ENCODE results near the gene NOD1.

The NOD1 gene

DNA sequence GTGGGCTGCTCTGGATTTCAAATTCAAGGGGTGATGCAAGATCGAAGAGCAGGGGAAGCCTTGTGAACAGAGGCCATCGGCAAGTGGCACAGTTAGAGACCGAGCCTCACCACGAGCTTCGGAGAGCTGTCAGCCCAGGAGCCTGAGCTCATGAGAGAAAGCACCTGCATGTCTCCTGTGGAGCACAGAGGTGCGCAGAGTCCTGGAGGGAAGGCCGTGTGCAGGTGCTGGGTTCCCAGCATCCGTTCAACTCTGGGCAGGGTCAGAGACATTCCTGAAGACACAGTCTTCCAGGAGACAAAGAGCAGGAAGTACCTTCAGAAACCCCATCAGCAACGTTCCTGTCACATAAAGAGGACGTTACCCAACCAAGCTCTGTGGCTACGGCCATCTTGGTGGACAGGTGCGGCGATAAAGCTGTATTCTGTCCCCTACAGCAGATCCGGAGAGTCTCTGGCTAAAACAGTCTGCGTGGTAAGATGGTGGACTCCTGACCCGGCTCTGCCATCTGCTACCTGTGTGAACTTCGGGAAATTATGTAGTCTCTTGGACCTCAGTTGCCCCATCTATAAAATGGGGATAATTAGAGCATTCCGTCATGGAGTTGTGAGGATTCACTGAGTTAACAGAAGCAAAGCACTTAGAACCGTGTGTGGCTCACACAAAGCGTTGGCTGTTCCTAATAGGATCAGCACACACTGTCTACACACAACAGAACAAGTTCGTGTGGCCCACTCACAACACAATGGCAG, 40.6 kb downstream of the NOD1 start:
- Histone ChIP-seq H3K9me3 (ENCODE audit: insufficient read depth, low read depth, low read length) (peaks cover 3% of the 10 kb centered on the region; the same call in 1 of the 2 replicates), H3K36me3 (ENCODE audit: insufficient read depth, low read length) (peaks cover 10% of the 10 kb centered on the region), H3K27me3 (ENCODE audit: insufficient read depth, low read length) (no peaks in the 10 kb centered on the region), H3K27ac (ENCODE audit: low read depth, low read length) (no peak overlapping the region), H3K9ac (ENCODE audit: low read depth, low read length) (no peak overlapping the region), H3K4me3 (ENCODE audit: low read length) (no peak overlapping the region), H3K4me1 (ENCODE audit: insufficient read depth, low read length) (peaks cover 14% of the 10 kb centered on the region)
- WGBS, result 94% methylated on average over 21 of the region's 21 CpGs

DNA sequence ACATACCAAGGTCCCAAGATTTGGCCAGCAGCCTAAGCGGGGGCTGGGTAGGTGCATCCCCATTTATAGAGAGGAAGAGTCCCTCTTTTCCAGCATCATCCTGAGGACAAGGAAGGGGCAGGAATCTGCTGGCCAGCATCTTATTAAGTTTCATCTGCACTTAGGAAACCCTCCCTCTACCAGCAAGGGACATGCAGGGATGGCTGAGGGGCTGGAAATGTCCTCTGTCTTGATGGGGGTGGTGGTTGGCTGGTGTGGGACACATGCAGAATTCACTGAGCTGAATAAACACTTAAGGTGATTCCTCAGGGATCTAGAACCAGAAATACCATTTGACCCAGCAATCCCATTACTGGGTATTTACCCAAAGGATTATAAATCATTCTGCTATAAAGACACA, 42.1 kb downstream of the NOD1 start:
- Histone ChIP-seq H3K4me1 (ENCODE audit: insufficient read depth, low read length) (peaks cover 21% of the 10 kb centered on the region), H3K36me3 (ENCODE audit: insufficient read depth, low read length) (peaks cover 10% of the 10 kb centered on the region), H3K27me3 (ENCODE audit: insufficient read depth, low read length) (no peaks in the 10 kb centered on the region), H3K9me3 (ENCODE audit: insufficient read depth, low read depth, low read length) (peaks cover 3% of the 10 kb centered on the region; the same call in 1 of the 2 replicates), H3K27ac (ENCODE audit: low read depth, low read length) (no peak overlapping the region), H3K9ac (ENCODE audit: low read depth, low read length) (no peak overlapping the region), H3K4me3 (ENCODE audit: low read length) (no peak overlapping the region)
- WGBS, result 86% methylated on average over 1 of the region's 1 CpG

DNA sequence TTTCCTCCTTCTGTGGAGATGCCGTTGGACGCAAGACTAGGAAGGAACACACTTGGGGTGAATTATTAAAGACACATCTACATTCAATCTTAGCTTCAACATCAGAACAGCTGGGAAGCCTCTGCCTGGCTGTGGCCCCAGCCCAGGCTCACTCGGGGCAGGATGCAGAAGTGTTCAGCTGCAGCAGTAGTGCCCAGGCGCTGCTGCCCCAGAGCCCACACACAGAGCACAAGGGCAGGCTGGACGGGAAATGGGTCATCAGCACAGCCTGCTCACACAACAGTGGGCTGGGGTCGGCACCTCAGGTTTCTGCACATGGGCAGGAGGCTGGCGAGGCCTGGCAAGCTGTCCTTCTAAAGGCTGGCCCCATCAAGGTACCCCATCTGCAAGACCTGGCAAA, 42.5 kb downstream of the NOD1 start:
- Histone ChIP-seq H3K9ac (ENCODE audit: low read depth, low read length) (no peak overlapping the region), H3K9me3 (ENCODE audit: insufficient read depth, low read depth, low read length) (peaks cover 3% of the 10 kb centered on the region; the same call in 1 of the 2 replicates), H3K4me3 (ENCODE audit: low read length) (no peak overlapping the region), H3K36me3 (ENCODE audit: insufficient read depth, low read length) (peaks cover 10% of the 10 kb centered on the region), H3K4me1 (ENCODE audit: insufficient read depth, low read length) (peaks cover 21% of the 10 kb centered on the region), H3K27me3 (ENCODE audit: insufficient read depth, low read length) (no peaks in the 10 kb centered on the region), H3K27ac (ENCODE audit: low read depth, low read length) (no peak overlapping the region)
- 95% methylated on average over 7 of the region's 7 CpGs for WGBS

DNA sequence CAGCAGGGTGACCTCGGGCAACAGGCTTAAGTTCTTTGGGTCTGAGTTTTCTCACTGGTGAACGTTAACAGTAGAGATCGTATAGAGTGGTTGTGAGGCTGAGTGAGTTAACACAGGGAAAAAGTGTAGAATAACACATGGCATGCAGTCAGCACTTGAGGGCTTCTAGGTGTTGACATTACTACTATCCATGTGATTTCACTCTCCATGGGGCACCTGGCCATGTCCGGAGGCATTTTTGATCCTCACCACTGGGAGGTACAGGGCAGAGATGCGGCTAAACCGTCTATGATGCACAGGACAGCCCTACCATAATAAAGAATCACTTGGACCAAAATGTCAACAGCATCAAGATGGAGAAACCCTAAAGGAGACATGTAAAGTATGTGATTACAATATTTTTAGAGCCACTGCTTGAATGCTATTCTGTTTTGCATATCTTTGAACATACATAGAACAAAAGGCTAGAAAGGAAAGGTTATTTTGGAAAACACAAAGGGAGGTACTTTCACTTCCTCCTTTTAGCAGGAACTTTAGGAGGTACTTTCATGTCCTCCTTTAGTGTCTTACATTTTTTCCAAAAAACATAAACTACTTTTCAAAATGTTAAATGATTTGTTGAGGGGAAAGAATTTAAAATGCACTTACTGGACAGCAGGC, 44.3 kb downstream of the NOD1 start:
- Histone ChIP-seq H3K27ac (ENCODE audit: low read depth, low read length) (no peak overlapping the region), H3K36me3 (ENCODE audit: insufficient read depth, low read length) (peaks cover 10% of the 10 kb centered on the region), H3K27me3 (ENCODE audit: insufficient read depth, low read length) (no peaks in the 10 kb centered on the region), H3K9me3 (ENCODE audit: insufficient read depth, low read depth, low read length) (peaks cover 3% of the 10 kb centered on the region; the same call in 1 of the 2 replicates), H3K4me1 (ENCODE audit: insufficient read depth, low read length) (peaks cover 21% of the 10 kb centered on the region), H3K4me3 (ENCODE audit: low read length) (no peak overlapping the region), H3K9ac (ENCODE audit: low read depth, low read length) (no peak overlapping the region)
- WGBS, result 77% methylated on average over 6 of the region's 6 CpGs

DNA sequence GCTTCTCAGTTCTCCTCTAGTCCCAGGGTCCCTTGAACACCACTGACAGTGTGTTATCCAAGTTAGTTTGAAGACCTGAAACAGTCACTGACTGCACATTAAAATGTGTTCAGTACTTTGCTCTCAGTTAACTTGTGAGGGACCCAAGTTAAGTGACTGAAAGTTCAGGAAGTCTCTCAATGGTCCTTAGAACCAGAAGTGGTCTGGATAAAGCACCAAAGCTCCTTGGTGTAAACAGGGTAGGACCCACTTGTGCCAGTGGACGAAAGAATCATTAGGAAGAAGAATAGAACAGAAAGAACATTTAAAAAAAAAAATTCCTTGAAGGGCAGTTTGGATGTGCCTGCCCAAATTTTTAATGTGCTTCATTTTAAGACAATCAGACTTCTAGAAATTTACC, 45.1 kb downstream of the NOD1 start:
- Histone ChIP-seq H3K4me3 (ENCODE audit: low read length) (no peak overlapping the region), H3K36me3 (ENCODE audit: insufficient read depth, low read length) (peaks cover 10% of the 10 kb centered on the region; the same call in 1 of the 2 replicates), H3K9me3 (ENCODE audit: insufficient read depth, low read depth, low read length) (no peaks in the 10 kb centered on the region), H3K9ac (ENCODE audit: low read depth, low read length) (no peak overlapping the region), H3K27ac (ENCODE audit: low read depth, low read length) (peak overlapping the region; percentile 56; the same call in 1 of the 2 replicates), H3K27me3 (ENCODE audit: insufficient read depth, low read length) (no peaks in the 10 kb centered on the region), H3K4me1 (ENCODE audit: insufficient read depth, low read length) (peaks cover 21% of the 10 kb centered on the region)
- WGBS, result 92% methylated on average over 1 of the region's 1 CpG

DNA sequence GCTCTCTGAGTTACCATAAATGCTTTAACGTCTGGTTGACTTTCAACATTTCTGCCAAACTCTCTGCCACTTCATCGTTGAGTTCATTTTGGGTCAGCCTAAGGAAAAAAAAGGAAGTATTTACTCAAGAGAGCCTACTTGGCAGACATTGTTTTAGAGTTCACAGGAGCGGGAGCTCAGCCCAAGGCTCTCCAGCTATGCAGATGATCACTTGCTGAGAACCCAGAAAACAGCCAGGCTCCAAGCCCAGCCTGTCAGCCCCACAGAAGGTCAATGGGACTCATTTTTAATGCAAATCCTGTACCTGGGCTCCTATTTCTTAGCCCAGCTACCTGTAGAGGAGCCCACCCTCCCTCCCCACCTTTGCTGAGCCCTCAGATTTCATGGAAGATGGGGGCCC, 45.5 kb downstream of the NOD1 start:
- H3K4me1 ChIP-seq (ENCODE audit: insufficient read depth, low read length), result peaks cover 21% of the 10 kb centered on the region
- WGBS, result 14% methylated on average over 3 of the region's 3 CpGs
- H3K27me3 ChIP-seq (ENCODE audit: insufficient read depth, low read length), result no peaks in the 10 kb centered on the region
- H3K36me3 ChIP-seq (ENCODE audit: insufficient read depth, low read length), result peaks cover 9% of the 10 kb centered on the region; the same call in 1 of the 2 replicates
- H3K4me3 ChIP-seq (ENCODE audit: low read length), result peak overlapping the region; percentile 3; the same call in 1 of the 2 replicates
- peak overlapping the region; percentile 56; the same call in 1 of the 2 replicates for H3K27ac ChIP-seq (ENCODE audit: low read depth, low read length)
- H3K9me3 ChIP-seq (ENCODE audit: insufficient read depth, low read depth, low read length), result no peaks in the 10 kb centered on the region
- H3K9ac ChIP-seq (ENCODE audit: low read depth, low read length), result no peak overlapping the region

DNA sequence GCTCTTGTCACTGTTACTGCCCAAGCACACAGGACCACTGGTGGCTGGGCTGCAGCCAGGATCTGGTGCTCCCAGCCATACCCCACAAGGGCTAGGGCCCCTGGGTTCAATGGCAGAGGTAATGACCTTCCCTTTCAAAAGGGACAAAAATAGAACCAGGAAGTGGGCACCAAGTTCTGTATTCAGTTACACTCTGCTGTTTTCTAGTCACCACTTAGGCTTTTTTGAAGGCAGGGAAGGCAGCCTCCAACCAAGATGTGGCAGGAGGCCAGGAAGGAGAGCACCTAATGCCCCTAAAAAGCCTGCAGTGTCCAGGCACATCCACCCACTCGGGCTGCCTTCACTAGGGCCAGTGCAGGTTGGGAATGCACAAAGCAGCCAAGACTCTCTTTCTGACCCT, 47.8 kb downstream of the NOD1 start:
- WGBS, result 90% methylated on average over 1 of the region's 1 CpG
- Histone ChIP-seq H3K4me3 (ENCODE audit: low read length) (no peak overlapping the region), H3K9ac (ENCODE audit: low read depth, low read length) (no peak overlapping the region), H3K36me3 (ENCODE audit: insufficient read depth, low read length) (no peaks in the 10 kb centered on the region; the same call in 1 of the 2 replicates), H3K27me3 (ENCODE audit: insufficient read depth, low read length) (no peaks in the 10 kb centered on the region), H3K27ac (ENCODE audit: low read depth, low read length) (no peak overlapping the region), H3K9me3 (ENCODE audit: insufficient read depth, low read depth, low read length) (no peaks in the 10 kb centered on the region), H3K4me1 (ENCODE audit: insufficient read depth, low read length) (peaks cover 21% of the 10 kb centered on the region)

DNA sequence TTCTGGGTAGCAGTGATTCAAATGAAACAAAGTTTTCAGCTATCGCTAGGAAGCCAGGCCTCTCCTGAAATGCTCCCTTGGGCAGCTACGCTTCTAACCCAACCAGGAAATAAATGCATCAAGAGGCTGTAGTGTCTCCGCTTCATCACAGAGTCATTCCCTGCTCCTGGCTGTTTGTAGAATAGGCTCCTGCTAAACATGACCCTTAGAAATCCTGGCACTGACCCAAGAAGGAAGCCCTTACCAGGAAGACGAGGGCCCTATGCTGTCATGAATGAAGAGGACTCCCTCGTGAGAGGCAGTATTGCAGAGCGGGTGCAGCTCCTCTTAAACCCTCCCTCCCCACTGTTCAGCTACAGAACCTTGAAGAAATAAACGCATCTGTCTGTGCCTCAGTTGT, 48.3 kb downstream of the NOD1 start:
- Histone ChIP-seq H3K4me3 (ENCODE audit: low read length) (no peak overlapping the region), H3K27me3 (ENCODE audit: insufficient read depth, low read length) (no peaks in the 10 kb centered on the region), H3K9me3 (ENCODE audit: insufficient read depth, low read depth, low read length) (no peaks in the 10 kb centered on the region), H3K9ac (ENCODE audit: low read depth, low read length) (no peak overlapping the region), H3K4me1 (ENCODE audit: insufficient read depth, low read length) (peaks cover 21% of the 10 kb centered on the region), H3K27ac (ENCODE audit: low read depth, low read length) (no peak overlapping the region), H3K36me3 (ENCODE audit: insufficient read depth, low read length) (no peaks in the 10 kb centered on the region; the same call in 1 of the 2 replicates)
- 84% methylated on average over 7 of the region's 7 CpGs for WGBS

DNA sequence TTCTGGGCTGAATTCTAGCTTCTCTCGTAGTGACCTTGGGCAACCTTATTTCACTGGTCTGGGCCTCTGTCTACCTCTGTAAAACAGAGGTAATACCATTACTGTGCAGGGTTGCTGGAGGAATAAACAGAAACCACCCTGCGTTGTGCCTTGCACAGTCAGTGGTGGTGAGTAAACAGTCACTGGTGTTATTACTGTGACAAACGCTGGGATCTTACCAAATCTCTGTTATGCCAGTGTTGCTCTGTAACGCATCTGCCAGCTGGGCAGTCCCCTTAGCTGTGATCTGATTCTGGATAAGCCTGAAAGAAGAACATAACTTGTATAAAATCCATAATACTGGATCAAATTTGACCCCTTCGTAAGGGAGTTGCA, 49.4 kb downstream of the NOD1 start:
- Histone ChIP-seq H3K36me3 (ENCODE audit: insufficient read depth, low read length) (no peaks in the 10 kb centered on the region; the same call in 1 of the 2 replicates), H3K27me3 (ENCODE audit: insufficient read depth, low read length) (no peaks in the 10 kb centered on the region), H3K9me3 (ENCODE audit: insufficient read depth, low read depth, low read length) (no peaks in the 10 kb centered on the region), H3K4me1 (ENCODE audit: insufficient read depth, low read length) (peaks cover 16% of the 10 kb centered on the region), H3K4me3 (ENCODE audit: low read length) (no peak overlapping the region), H3K9ac (ENCODE audit: low read depth, low read length) (no peak overlapping the region), H3K27ac (ENCODE audit: low read depth, low read length) (no peak overlapping the region)
- 95% methylated on average over 5 of the region's 5 CpGs for WGBS

DNA sequence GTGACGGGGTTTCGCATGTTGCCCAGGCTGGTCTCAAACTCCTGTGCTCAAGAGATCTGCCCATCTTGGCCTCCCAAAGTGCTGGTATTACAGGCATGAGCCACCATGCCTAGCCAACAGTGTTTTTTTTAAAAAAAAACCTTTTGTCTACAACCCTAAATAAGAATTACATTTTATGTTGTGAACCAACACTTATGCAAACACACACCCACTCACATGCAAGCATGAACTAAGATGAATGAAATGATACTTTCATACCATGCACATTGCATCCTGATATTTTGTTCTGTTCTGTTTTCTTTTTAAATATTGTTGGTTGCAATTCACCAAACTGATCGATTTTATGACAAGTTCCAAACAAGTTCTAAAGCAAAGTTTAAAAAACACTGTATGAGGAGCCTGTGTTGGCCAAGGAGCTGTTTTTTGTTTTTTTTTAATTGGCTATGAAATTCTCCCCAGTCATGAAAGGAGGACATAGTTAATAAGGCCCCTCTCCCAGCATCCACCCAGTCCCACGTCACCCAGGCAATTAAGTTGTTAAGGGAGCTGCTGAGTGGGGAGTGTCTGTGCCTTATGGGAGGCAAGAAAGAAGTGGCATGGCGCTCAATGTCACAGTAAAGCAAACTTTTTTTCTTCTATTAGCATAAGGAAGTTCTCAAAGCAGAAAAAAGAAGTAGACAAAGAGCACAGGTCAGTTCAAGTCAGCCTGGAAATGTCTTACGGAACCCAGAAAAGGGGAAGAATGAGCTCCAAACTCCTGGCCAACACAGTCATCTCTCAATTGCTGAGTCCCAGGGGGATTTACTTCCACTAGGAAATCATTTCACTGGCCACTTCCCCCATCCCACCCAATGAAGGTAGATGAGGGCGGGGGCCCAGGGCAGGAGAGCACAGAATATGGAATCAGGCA, 50.1 kb downstream of the NOD1 start:
- Histone ChIP-seq H3K27me3 (ENCODE audit: insufficient read depth, low read length) (no peaks in the 10 kb centered on the region), H3K27ac (ENCODE audit: low read depth, low read length) (no peak overlapping the region), H3K9me3 (ENCODE audit: insufficient read depth, low read depth, low read length) (no peaks in the 10 kb centered on the region), H3K36me3 (ENCODE audit: insufficient read depth, low read length) (no peaks in the 10 kb centered on the region; the same call in 1 of the 2 replicates), H3K9ac (ENCODE audit: low read depth, low read length) (no peak overlapping the region), H3K4me1 (ENCODE audit: insufficient read depth, low read length) (peaks cover 10% of the 10 kb centered on the region), H3K4me3 (ENCODE audit: low read length) (no peak overlapping the region)
- WGBS, result 97% methylated on average over 6 of the region's 7 CpGs
